GM21367 (cell line): ENCODE measurements around the gene USP3.
A peak's percentile ranks its signal among the peaks of the same experiment; 100 is the strongest.
"Not testable (repeated sequence)": the region's sequence is repeated elsewhere in the genome, so short reads cannot be mapped to it uniquely, and the experiment has no call there.

Source experiments
- ATAC-seq: cut with Tn5 transposase; IDR thresholded peaks from one replicate; pipeline ENCODE4 v1.9.1; 2021; ENCODE audit not compliant: unreplicated experiment

The USP3 gene

GRCh38 chr15:63475707-63476106 lies 28.7 kb upstream of the USP3 start:
- ATAC-seq, result no peak

GRCh38 chr15:63476229-63476632 lies 28.2 kb upstream of the USP3 start:
- no peak for ATAC-seq

GRCh38 chr15:63478243-63478642 lies 26.1 kb upstream of the USP3 start:
- ATAC-seq, result no peak

GRCh38 chr15:63480441-63480821 lies 24.0 kb upstream of the USP3 start:
- ATAC-seq, result no peak

GRCh38 chr15:63481105-63481810 lies 23.1 kb upstream of the USP3 start:
- ATAC-seq, result peak; percentile 31

GRCh38 chr15:63482874-63483323 lies 21.5 kb upstream of the USP3 start:
- no peak for ATAC-seq

GRCh38 chr15:63483521-63484371 lies 20.6 kb upstream of the USP3 start:
- ATAC-seq, result no peak

GRCh38 chr15:63484433-63485186 lies 19.8 kb upstream of the USP3 start:
- no peak for ATAC-seq

- ATAC-seq, result peak; percentile 37
Measured at GRCh38 chr15:63487076-63487757, 17.2 kb upstream of the USP3 start.

- ATAC-seq, result not testable (repeated sequence)
Measured at GRCh38 chr15:63487758-63488397, 16.5 kb upstream of the USP3 start.

- no peak for ATAC-seq
Measured at GRCh38 chr15:63488398-63488960, 15.9 kb upstream of the USP3 start.

GRCh38 chr15:63489352-63489751 lies 15.0 kb upstream of the USP3 start:
- no peak for ATAC-seq

GRCh38 chr15:63490345-63491034 lies 13.9 kb upstream of the USP3 start:
- no peak for ATAC-seq

GRCh38 chr15:63491116-63491827 lies 13.1 kb upstream of the USP3 start:
- ATAC-seq, result no peak

GRCh38 chr15:63491979-63492378 lies 12.4 kb upstream of the USP3 start:
- ATAC-seq, result no peak

- no peak for ATAC-seq
Measured at GRCh38 chr15:63492541-63493077, 11.8 kb upstream of the USP3 start.

GRCh38 chr15:63493436-63493835 lies 11.0 kb upstream of the USP3 start:
- no peak for ATAC-seq

GRCh38 chr15:63494408-63494807 lies 10.0 kb upstream of the USP3 start:
- no peak for ATAC-seq

- no peak for ATAC-seq
Measured at GRCh38 chr15:63495343-63495742, 9.1 kb upstream of the USP3 start.
